K562 (cell line): ENCODE data around the gene HEMGN. TPM values are rescaled to one million over a fixed set of nuclear protein-coding genes. Genes with fewer than 3 reads are reported as not detected.

ENCODE experiments used
- ATF7 ChIP-seq: fragments of 450-650 bp; IDR thresholded peaks from 2 replicates; pipeline ENCODE4 v1.7.1; 2014; ENCODE audit warnings: mild to moderate bottlenecking, moderate library complexity
- CBX2 ChIP-seq: fragments of 200-600 bp; sonication (generic); IDR thresholded peaks from one replicate; pipeline ENCODE4 v1.6.1; 2012; ENCODE audit warnings: mild to moderate bottlenecking, low read length, inconsistent platforms; ENCODE audit not compliant: insufficient read depth, poor library complexity, severe bottlenecking
- CSDE1 ChIP-seq, 2 experiments: fragments of 450-650 bp; IDR thresholded peaks; 2 replicates each; pipeline ENCODE4 v1.6.1; 2016; ENCODE audit warnings: mild to moderate bottlenecking in 1 of 2
- E2F1 ChIP-seq: sonication (generic); formaldehyde crosslinking; IDR thresholded peaks from 2 replicates; pipeline ENCODE4 v1.8.1; 2023; ENCODE audit warnings: mild to moderate bottlenecking, missing genetic modification reagents, moderate library complexity
- ERF ChIP-seq: fragments of 450-650 bp; formaldehyde crosslinking; IDR thresholded peaks from 2 replicates; pipeline ENCODE4 v1.4.0; 2020; ENCODE audit warnings: mild to moderate bottlenecking, mixed read lengths
- ETS1 ChIP-seq: conservative IDR thresholded peaks from 2 replicates; pipeline ENCODE4 v1.6.1; 2011; ENCODE audit warnings: low read depth, mild to moderate bottlenecking, low read length; ENCODE audit not compliant: control insufficient read depth
- HNRNPK ChIP-seq: fragments of 200-400 bp; formaldehyde crosslinking; IDR thresholded peaks from one replicate; pipeline ENCODE4 v1.6.1; 2018; ENCODE audit warnings: mild to moderate bottlenecking, low read depth, low read length; ENCODE audit not compliant: poor library complexity, severe bottlenecking
- MTA1 ChIP-seq: fragments of 450-650 bp; IDR thresholded peaks from 2 replicates; pipeline ENCODE4 v1.6.1; 2017; ENCODE audit warnings: borderline replicate concordance
- SIN3A ChIP-seq, 2 experiments: fragments of 150-350 bp in 1 of 2; IDR thresholded peaks; 2 replicates each; pipeline ENCODE4 v1.6.1; 2011 to 2016; ENCODE audit warnings: borderline replicate concordance in 2 of 2, low read depth in 2 of 2, low read length in 2 of 2, mild to moderate bottlenecking in 2 of 2, moderate library complexity in 2 of 2; ENCODE audit not compliant: control insufficient read depth in 1 of 2
- SRSF3 ChIP-seq: fragments of 200-400 bp; formaldehyde crosslinking; IDR thresholded peaks from 2 replicates; pipeline ENCODE4 v1.6.1; 2016; ENCODE audit warnings: mild to moderate bottlenecking, low read length, moderate library complexity; ENCODE audit not compliant: insufficient read depth
- THAP12 ChIP-seq: fragments of 250-450 bp; sonication (Bioruptor Pico); IDR thresholded peaks from 2 replicates; pipeline ENCODE4 v1.9.0; 2021; ENCODE audit warnings: mild to moderate bottlenecking, inconsistent platforms
- TOE1 ChIP-seq, 2 experiments: fragments of 450-650 bp in 1 of 2; sonication (generic) in 1 of 2; formaldehyde crosslinking in 1 of 2; IDR thresholded peaks; 2 replicates each; pipeline versions ENCODE4 v1.7.1 to v1.8.0; 2016 to 2022; ENCODE audit warnings: borderline replicate concordance in 2 of 2, mild to moderate bottlenecking in 2 of 2, antibody characterized with exemption in 1 of 2, inconsistent platforms in 1 of 2, low read depth in 1 of 2, missing genetic modification reagents in 1 of 2, moderate library complexity in 1 of 2
- XRCC5 ChIP-seq: fragments of 200-400 bp; formaldehyde crosslinking; IDR thresholded peaks from 2 replicates; pipeline ENCODE4 v1.6.1; 2017; ENCODE audit warnings: low read depth, mild to moderate bottlenecking, low read length
- ZC3H4 ChIP-seq: sonication (generic); formaldehyde crosslinking; IDR thresholded peaks from 2 replicates; pipeline ENCODE4 v1.9.0; 2021; ENCODE audit warnings: missing genetic modification reagents, borderline replicate concordance
- ZNF3 ChIP-seq: fragments of 250-450 bp; sonication (Bioruptor Pico); IDR thresholded peaks from 2 replicates; pipeline ENCODE4 v1.5.0; 2021; ENCODE audit warnings: mild to moderate bottlenecking, moderate library complexity
- ZNF384 ChIP-seq: IDR thresholded peaks from 2 replicates; pipeline ENCODE4 v1.6.1; 2012; ENCODE audit warnings: low read depth, low read length, improper control_type of control experiment
- ZNF561 ChIP-seq: fragments of 450-650 bp; formaldehyde crosslinking; conservative IDR thresholded peaks from 2 replicates; pipeline ENCODE4 v1.4.0; 2020; ENCODE audit warnings: mild to moderate bottlenecking, moderate library complexity
- ZNF764 ChIP-seq: fragments of 250-450 bp; sonication (Bioruptor Pico); IDR thresholded peaks from 2 replicates; pipeline ENCODE4 v1.4.0; 2020; ENCODE audit warnings: low read depth, mild to moderate bottlenecking, moderate library complexity
- polyA plus RNA-seq, 8 experiments: library from polyadenylated mRNA; depleted of rRNA in 4 of 8; stranded (reverse) in 5 of 8; unstranded in 3 of 8; fragments of >200 nt; fragmentation: Nextera tagmentation in 2 of 8; fragmentation: Illumina TruSeq in 1 of 8; extraction: Ambion mirVana in 2 of 8; extraction: Trizol in 1 of 8; gene quantifications; 2 replicates each; pipeline versions ENCODE4 v1.2.1 to v1.2.3, GENCODE V29; 2011 to 2014; ENCODE audit warnings: inconsistent platforms in 1 of 8, missing spikeins in 1 of 8
- total RNA-seq, 7 experiments: library from RNA; depleted of rRNA in 6 of 7; stranded (reverse); fragments of >200 nt in 6 of 7; fragmentation: Illumina TruSeq in 2 of 7; extraction: Trizol in 2 of 7; gene quantifications; 2 replicates each; pipeline versions ENCODE4 v1.2.1 to v1.2.3, GENCODE V29; 2011 to 2021; ENCODE audit warnings: low replicate concordance in 1 of 7

Gene HEMGN
- total and polyA plus RNA-seq, 9 of the 15 experiments (the other 6 are each of a cell fraction or from before 2014, with no cell fraction given), result 56.3 to 258 (median 137) TPM

GRCh38 chr9:97938081-97938644 lies at the start of gene HEMGN (continued):
- TF ChIP-seq CBX2 (no peak), XRCC5 (no peak), E2F1 (CRISPR knock-in tag) (peak; percentile 98), ERF (CRISPR knock-in tag) (0 out of 2 replicates have a peak, but pooled peaks have one; percentile 43), ZNF561 (CRISPR knock-in tag) (no peak), SRSF3 (no peak), ATF7 (peak; percentile 69), MTA1 (0 out of 2 replicates have a peak, but pooled peaks have one; percentile 58), ZNF384 (peak; percentile 95), CSDE1 (IDR thresholded peaks at IDR 0.05) (no peak), THAP12 (CRISPR knock-in tag) (no peak), SIN3A (IDR thresholded peaks at IDR 0.05; ENCODE audit: borderline replicate concordance in 2 of 2, control insufficient read depth in 1 of 2, low read depth in 2 of 2, low read length in 2 of 2) (no peak; a peak in 1 of 4 replicates), TOE1 (IDR thresholded peaks at IDR 0.05; ENCODE audit: borderline replicate concordance) (no peak), TOE1 (CRISPR knock-in tag; IDR thresholded peaks at IDR 0.05; ENCODE audit: borderline replicate concordance, low read depth) (no peak), ZC3H4 (CRISPR knock-in tag) (no peak), ZNF3 (CRISPR knock-in tag) (no peak), ZNF764 (no peak), HNRNPK (no peak), ETS1 (no peak)
